ENCODE results near the gene BOC. TPM values are rescaled to one million over a fixed set of nuclear protein-coding genes. Genes with fewer than 3 reads are reported as not detected.

BOC gene
- total RNA-seq, 4 donors from 2014 or later: 103 to 169 (median 105) TPM

GRCh38 chr3:113264283-113265131 lies 53.1 kb downstream of the BOC start:
- intact Hi-C loops (cut with DNase I; ENCODE audit: low total_unique reads): loop anchor here (5.0 kb wide), 1 partner anchor 117 kb away; no protein-coding TSS in a partner anchor
- no peak overlapping the region for H3K4me3 ChIP-seq
- peak in 1 of 2 donors; percentile 18 for DNase-seq
- no peak for TF ChIP-seq CTCF (IDR thresholded peaks at IDR 0.05)
- no peak for TF ChIP-seq POLR2A (IDR thresholded peaks at IDR 0.05)
- H3K9me3 ChIP-seq: no peaks in the 10 kb centered on the region
- H3K27me3 ChIP-seq: no peaks in the 10 kb centered on the region
- no peaks in the 10 kb centered on the region for H3K36me3 ChIP-seq
- H3K4me1 ChIP-seq: peaks cover 10 to 16% of the 10 kb centered on the region in 2 donors
- peak overlapping the region; percentile 13 to 82 for H3K27ac ChIP-seq

GRCh38 chr3:113265231-113265630 lies 53.9 kb downstream of the BOC start:
- intact Hi-C loops (cut with DNase I; ENCODE audit: low total_unique reads): no loop called here
- Histone ChIP-seq H3K36me3 (no peaks in the 10 kb centered on the region), H3K4me3 (no peak overlapping the region), H3K4me1 (peaks cover 3 to 16% of the 10 kb centered on the region in 2 donors), H3K27me3 (no peaks in the 10 kb centered on the region), H3K9me3 (no peaks in the 10 kb centered on the region), H3K27ac (peak overlapping the region; percentile 47 to 82)
- TF ChIP-seq CTCF (IDR thresholded peaks at IDR 0.05): no peak
- TF ChIP-seq POLR2A (IDR thresholded peaks at IDR 0.05): no peak
- DNase-seq: peak; percentile 12 to 16

GRCh38 chr3:113266738-113267137 lies 55.4 kb downstream of the BOC start:
- H3K27ac ChIP-seq: peak overlapping the region; percentile 47 to 55
- TF ChIP-seq POLR2A (IDR thresholded peaks at IDR 0.05) (no peak), CTCF (IDR thresholded peaks at IDR 0.05) (no peak)
- no peak for DNase-seq
- peaks cover 0 to 16% of the 10 kb centered on the region in 2 donors for H3K4me1 ChIP-seq
- no peak overlapping the region for H3K4me3 ChIP-seq
- intact Hi-C loops (cut with DNase I; ENCODE audit: low total_unique reads): no loop called here
- H3K9me3 ChIP-seq: no peaks in the 10 kb centered on the region
- H3K27me3 ChIP-seq: no peaks in the 10 kb centered on the region
- no peaks in the 10 kb centered on the region for H3K36me3 ChIP-seq

- Histone ChIP-seq H3K4me3 (no peak overlapping the region), H3K9me3 (no peaks in the 10 kb centered on the region), H3K36me3 (no peaks in the 10 kb centered on the region), H3K4me1 (peaks cover 0 to 5% of the 10 kb centered on the region in 2 donors), H3K27me3 (no peaks in the 10 kb centered on the region), H3K27ac (peak overlapping the region; percentile 19 to 55)
- intact Hi-C loops (cut with DNase I; ENCODE audit: low total_unique reads): no loop called here
- no peak for DNase-seq
- TF ChIP-seq CTCF (IDR thresholded peaks at IDR 0.05): no peak
Observed at GRCh38 chr3:113268311-113268710, 57.0 kb downstream of the BOC start.

GRCh38 chr3:113268942-113269341 lies 57.6 kb downstream of the BOC start:
- TF ChIP-seq CTCF (IDR thresholded peaks at IDR 0.05) (no peak), POLR2A (IDR thresholded peaks at IDR 0.05) (no peak)
- Histone ChIP-seq H3K9me3 (no peaks in the 10 kb centered on the region), H3K4me1 (peaks cover 0 to 5% of the 10 kb centered on the region in 2 donors), H3K27me3 (no peaks in the 10 kb centered on the region), H3K4me3 (no peak overlapping the region), H3K36me3 (no peaks in the 10 kb centered on the region), H3K27ac (peak overlapping the region; percentile 19 to 55)
- intact Hi-C loops (cut with DNase I; ENCODE audit: low total_unique reads): no loop called here
- no peak for DNase-seq
